ENCODE measurements around the gene ACO2.

The ACO2 gene

DNA sequence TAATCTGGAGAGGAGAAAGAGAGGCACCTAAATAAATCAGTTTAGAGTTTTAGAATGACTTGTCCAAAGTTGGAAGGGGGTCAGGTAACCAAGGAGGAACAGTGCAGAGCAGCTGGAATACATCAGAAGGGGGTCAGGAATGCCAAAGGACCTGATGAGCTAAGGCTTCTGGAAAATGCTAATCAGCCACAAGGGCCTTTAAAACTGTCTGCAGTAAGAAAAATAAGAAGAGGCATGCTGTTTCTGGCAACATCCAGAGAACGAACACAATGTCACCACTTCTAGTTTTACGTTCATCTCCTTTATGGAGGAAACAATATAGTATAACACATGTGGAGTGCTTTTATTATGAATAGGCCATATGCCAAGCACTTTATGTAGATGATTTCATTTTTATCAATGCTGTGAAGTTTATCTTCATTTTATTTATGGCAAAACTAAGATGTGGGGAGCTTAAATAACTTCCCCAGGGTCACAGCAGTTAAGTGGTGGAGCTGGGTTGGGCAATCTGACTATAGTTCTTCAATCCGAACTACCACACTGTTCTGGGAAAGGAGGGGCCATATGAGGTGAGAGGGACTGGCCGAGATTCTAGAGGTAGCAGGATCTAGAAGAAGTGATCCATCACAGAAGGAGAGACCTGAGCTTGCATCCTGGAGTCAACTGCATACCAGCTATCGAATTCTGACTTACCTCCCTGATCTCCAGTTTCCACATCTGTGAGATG lies 22.6 kb downstream of the ACO2 start:
- no peak for DNase-seq

DNA sequence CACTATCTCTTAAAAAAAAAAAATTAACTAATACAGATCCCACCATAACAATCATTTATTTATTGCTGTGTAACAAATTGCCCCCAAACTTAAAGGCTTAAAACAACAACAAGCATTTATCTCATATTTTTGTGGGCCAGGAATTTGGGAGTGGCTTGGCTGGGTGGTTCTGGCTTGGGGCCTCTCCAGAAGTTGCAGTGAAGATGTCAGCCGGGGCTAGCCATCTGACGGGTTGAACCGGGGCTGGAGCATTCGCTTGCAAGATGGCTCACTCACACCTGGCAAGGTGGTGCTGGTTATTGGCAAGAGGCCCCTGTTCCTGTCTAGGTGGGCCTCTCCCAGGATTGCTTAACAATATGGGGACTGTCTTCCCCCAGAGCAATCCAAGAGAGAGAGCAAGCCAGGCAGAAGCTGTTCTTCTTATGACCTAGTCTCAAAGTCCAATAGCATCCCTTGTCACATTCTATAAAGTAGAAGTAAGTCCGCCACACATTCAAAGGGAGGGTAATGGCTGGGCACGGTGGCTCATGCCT lies 29.5 kb downstream of the ACO2 start:
- no peak for DNase-seq

DNA sequence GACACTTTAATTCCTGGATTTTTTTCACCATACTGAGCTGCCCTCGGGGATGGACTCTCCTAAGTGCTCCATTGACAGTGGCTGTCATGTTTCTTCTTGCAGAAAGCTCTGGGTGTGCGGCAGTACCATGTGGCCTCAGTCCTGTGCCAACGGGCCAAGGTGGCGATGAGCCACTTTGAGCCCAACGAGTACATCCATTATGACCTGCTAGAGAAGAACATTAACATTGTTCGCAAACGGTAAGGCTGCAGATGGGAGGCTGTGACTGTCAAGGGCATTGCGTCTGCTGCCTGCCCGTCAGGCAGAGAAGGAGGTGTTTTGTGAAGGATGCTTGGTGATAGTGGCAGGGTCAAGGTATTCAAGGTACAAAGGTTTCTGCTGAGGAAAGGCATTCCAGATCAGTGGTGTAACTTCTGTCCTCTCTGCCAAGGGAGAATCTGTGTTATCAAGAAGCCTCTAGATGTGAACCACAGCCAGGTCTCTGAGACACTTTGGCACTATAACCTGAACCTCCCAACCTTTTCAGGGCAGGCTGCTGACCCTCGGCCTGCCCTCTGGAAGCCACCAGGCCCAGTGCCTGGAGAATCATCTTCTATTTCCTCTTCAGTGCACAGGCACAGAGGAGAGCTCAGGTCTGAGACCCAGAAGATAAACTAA lies 30.8 kb downstream of the ACO2 start:
- no peak for DNase-seq

DNA sequence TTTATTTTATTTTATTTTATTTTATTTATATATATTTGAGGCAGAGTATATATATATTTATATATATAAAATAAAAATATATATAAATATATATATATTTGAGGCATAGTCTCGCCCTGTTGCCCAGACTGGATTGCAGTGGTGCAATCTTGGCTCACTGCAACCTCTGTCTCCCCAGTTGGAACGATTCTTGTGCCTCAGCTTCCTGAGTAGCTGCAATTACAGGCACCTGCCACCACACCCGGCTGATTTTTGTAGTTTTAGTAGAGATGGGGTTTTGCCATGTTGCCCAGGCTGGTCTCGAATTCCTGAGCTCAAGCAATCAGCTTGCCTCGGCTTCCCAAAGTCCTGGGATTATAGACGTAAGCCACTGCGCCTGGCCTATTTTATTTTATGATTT lies 31.4 kb downstream of the ACO2 start:
- no peak for DNase-seq

DNA sequence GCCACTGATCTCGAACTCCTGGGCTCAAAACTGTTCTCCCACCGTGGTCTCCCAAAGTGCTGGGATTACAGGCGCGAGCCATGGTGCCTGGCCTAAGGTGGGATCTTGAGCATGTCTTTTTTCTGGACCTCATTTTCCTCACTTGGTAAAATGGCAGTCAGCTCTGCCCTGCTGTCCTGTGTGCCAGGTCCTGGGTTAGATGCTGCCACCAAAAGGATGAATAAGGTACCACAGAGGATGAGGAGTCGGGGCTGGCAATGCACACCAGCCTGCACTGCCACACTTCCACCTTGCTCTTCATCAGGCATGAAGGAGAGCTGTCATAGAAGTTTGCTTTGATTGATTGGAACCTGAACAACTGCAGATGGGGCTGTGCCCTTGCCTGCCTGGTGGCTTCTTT lies 32.3 kb downstream of the ACO2 start:
- peak; percentile 21 for DNase-seq

DNA sequence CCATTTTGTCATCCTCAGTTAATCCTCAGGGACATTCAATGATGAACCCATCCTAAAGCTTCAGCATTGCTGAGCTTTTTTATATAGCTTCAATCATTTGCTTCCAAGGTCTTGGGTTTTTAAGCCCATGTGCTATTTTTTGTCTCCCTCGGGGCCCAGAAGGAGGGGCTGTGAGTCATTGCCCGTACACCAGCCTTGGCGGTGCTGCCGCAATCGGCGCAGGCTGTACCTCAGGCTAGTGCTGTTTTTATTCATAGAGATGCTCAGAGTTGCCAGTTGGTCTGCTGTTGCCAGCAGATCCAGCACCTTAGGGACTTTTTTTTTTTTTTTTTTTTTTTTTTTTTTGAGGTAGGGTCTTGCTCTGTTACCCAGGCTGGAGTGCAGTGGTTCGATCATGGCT lies 35.5 kb downstream of the ACO2 start:
- no peak for DNase-seq

DNA sequence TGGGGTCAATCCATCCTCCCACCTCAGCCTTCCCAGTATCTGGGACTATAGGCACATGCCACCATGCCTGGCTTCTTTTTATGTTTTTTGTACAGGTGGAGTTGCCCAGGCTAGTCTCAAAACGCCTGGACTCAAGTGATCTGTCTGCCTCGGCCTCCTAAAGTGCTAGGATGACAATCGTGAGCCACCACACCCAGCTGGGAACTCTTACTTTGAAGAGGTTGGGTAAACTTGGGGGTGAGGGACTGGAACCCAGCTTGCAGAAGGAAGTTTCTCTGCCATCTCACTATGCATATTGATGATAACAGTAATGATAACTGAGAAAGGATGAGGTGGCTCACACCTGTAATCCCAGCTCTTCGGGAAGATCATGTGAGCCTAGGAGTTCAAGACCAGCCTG lies 35.9 kb downstream of the ACO2 start:
- DNase-seq = no peak

DNA sequence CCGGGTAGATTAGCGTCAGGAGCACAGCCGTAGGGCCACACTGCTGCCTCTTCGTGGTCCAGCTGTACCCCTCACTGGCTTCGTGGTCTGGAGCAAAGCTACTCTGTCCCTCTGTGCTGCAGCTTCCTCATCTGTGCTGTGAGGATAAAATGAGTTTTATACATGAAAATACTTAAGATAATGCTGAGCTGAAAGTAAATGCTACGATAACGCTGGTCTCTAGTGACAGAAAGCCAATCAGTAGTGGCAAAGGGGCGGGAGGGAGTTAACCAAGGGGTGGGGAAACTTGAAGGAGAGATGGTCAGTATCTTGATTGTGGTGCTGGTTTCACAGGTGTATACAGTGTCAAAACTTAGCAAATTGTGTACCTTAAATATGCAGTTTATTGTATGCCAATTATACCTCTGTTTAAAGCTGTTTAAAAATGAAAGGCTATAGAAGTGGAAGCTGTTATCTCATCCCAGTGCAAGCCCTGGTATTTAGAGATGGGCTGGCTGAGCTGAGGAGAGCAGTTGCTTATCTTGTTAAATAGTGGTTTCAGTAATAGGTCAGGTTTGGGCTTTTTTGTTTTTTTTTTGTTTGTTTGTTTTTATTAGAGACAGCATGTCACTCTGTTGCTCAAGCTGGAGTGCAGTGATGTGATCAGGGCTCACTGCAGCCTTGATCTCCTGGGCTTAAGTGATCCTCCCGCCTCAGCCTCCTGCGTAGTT lies 36.7 kb downstream of the ACO2 start:
- DNase-seq = no peak

DNA sequence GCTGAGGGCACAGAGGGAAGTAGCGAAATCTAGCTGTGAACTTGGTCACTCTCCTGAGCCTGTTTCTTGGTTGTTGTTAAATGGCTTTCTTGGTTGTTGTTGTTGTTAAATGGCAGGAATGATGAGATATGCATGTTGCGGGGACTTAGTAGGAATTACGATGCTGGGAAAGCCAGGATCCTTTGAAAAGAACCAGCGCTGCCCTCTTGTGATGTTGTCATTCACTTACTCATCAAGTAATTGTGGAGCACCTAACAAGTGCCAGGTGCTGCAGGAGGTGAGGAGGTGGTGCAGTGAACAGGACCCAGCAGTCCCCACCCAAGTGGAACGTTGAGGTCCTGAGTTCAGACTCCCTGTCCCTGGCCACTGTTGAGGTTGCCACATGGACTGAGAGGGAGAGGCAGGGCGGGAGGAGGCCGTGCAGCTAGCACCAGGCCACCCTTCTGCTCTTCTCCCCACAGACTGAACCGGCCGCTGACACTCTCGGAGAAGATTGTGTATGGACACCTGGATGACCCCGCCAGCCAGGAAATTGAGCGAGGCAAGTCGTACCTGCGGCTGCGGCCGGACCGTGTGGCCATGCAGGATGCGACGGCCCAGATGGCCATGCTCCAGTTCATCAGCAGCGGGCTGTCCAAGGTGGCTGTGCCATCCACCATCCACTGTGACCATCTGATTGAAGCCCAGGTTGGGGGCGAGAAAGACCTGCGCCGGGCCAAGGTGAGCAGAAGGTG lies 38.6 kb downstream of the ACO2 start:
- DNase-seq = no peak

DNA sequence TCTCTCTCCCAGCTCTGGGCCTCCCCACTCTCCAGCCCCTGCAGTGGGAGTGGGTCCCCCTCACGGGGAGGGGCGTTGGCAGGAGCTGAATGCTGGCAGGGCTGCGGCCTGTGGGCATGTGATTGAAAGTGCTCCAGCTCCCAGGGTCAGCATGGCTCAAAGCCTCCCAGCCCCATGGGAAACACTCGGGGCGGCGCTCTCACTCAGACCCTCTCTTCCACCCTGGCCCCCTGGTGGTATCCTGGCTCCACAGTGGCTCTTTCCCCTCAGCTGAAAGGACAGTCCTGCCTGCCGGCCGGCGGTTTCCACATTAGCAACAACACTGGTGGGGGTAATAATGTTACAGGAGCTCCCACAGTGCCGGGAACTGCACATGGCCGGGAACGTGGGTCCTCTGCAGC lies 39.9 kb downstream of the ACO2 start:
- DNase-seq = no peak

DNA sequence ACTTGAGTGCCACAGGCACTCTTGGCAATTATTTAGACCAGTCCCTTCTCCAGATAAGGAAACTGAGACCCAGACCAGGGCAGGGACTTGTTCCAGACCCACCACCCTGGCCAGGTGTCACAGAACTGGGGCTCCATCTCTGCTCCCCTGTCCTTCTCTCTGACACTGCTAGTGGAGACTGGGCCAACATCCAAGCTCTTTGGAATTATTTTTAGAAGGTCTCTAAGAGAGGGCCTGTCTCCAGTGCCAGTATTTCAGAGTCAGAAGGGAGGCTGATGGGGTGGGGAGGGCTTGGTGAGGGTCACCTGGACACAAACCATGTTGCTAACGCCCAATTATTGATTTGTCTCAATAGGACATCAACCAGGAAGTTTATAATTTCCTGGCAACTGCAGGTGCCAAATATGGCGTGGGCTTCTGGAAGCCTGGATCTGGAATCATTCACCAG lies 42.6 kb downstream of the ACO2 start:
- no peak for DNase-seq

DNA sequence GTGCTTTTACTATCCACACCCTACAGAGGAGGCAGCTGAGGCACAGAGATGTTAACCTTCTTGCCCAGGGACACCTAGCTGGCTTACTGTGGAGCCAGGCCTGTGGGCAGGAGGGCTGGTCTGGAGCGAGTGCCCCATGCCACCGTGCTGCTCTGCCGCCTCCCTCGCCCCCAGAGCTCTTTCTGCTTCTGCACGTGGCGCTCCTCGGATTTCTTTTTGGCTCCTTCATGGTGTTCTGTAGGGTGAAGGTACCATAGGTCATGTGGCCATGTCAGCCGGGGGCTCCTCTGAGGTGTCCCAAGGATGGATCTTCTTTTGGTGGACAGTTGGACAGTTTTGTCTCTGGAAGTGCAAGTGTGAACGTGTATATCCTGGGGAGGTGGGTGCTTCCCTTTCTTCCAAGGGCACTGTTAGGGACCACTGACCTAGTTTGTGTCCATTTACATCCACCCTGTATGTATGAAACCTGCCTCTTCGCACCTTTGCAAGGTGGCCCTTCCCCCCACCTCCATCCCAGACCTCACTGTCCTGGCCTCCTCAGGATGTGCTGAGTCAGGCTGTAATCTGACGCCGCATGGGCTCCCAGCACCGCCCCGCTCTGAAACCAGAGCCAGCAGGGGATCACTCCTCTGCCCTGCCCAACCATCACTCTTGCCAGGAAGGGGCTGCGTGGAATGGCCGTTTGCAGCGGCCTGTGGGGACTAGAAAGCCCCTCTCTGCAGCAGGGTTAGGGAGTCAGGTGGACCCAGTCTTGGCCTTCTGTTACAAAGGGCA lies 43.7 kb downstream of the ACO2 start:
- DNase-seq = no peak

DNA sequence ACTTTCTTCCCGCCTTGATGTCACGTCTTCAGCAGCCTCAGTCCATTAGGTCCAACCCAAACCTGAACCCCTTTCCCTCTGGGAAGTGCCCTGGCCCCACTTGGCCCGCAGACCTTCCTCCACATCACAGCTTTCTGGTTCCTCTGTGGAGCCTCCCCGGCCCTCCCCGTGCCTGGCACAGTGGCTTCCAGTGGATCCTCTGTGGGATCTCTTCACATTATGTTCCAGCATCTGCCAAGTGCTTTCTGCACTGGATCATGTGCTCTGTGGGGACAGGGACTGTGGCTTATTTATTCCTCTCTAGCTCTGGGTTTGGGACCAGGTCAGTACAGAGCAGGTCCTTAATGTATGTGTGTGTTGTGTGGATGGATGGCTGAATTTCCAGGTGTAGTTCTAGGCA lies 44.5 kb downstream of the ACO2 start:
- no peak for DNase-seq

DNA sequence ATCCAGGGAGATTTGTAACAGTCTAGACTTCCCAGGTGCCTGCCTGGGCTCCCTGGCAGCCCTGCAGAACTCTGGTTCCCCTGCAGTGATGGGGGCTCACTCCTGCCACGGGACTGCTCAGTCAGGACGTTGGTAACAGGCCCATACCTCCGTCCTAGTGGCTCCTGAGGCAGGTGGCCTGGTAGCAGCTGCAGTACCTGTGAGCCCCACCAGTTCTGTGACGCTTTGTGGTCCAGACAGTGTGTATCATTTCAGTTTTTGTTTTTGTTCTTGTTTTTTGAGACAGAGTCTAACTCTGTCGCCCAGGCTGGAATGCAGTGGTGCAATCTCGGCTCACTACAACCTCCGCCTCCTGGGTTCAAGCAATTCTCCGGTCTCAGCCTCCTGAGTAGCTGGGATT lies 47.5 kb downstream of the ACO2 start:
- no peak for DNase-seq

DNA sequence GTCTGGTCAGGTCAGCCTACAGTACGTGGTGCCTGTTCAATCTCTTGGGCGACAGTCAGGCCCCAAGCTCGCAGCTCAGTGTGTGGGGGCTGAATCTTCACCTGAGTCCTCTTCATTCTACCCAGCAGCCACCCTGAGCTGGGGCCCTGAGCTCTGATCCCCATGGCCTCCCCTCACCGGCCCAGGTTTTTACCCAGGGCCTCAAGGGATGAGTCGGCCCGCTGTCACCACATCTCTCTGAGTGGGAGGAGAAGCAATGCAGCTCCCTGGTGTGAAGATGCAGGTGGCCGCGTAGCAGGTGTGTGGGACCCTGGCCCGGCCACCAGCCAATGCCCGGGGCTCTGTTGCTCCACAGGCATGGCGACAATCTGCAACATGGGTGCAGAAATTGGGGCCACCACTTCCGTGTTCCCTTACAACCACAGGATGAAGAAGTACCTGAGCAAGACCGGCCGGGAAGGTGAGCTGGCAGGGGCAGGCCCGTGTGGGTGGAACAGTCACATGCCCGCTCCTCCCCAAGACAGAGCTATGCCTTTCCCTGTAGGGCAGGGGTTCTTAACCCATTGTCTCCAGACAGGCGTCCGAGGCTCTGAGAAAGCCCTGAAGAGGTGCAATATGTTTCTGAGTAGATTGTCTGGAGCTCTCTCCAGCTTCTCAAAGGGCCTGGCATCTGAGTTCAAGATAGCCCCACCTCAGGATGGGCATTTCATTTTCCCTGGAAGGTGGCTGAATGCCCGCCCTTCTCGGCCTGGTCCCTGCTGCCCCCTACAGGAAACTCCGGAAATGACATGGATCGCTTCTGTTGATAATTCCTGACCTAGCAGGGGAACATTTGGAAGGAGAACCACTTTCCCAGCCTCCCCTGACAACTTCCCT lies 48.5 kb downstream of the ACO2 start:
- peak; percentile 54 for DNase-seq

DNA sequence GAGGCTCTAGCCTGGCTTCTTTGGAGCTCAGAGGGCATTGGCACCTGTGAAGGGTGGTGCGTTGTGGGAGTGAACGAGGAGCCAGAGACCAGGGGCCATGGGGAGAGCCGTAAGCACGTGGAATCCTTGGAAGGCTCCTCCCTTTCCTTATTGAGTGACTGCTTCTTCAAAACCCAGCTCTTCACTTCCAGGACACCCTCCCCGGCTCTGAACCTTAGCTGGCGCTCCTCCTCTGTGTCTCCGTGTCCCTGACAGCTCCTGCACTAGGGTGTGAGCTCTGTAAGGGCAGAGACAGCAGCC lies 49.1 kb downstream of the ACO2 start:
- DNase-seq = no peak

DNA sequence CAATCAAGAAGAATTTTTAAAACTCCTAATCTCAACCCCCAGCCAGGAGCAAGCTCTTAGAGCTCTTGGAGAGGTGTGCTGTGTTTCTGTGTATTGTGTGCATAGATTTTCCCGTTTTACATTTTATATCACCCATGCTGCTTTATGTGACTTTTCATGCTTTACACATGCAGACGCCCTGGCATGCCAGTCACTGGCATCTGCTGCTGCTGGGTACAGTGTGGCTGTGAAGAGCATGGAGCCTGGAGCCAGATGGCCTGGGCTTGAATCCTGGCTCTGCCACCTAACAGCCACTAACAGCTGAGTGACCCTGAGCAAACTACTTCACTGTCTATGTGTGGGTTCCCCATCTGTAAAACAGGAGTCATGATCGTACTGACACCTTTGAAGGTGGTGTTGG lies 52.2 kb downstream of the ACO2 start:
- DNase-seq = no peak

DNA sequence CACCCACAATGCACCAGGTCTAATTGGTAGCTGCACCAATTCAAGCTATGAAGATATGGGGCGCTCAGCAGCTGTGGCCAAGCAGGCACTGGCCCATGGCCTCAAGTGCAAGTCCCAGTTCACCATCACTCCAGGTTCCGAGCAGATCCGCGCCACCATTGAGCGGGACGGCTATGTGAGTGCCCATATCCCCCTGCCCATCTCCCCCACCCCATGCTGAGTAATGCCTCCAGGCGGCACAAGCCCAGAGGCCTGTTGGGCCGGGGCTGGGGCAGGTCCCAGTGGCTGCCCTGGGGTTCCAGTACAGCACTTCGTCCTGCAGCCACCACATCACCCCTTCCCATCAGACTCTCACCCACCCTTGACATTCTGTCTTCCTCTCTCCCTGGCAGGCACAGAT lies 53.9 kb downstream of the ACO2 start:
- DNase-seq = no peak

DNA sequence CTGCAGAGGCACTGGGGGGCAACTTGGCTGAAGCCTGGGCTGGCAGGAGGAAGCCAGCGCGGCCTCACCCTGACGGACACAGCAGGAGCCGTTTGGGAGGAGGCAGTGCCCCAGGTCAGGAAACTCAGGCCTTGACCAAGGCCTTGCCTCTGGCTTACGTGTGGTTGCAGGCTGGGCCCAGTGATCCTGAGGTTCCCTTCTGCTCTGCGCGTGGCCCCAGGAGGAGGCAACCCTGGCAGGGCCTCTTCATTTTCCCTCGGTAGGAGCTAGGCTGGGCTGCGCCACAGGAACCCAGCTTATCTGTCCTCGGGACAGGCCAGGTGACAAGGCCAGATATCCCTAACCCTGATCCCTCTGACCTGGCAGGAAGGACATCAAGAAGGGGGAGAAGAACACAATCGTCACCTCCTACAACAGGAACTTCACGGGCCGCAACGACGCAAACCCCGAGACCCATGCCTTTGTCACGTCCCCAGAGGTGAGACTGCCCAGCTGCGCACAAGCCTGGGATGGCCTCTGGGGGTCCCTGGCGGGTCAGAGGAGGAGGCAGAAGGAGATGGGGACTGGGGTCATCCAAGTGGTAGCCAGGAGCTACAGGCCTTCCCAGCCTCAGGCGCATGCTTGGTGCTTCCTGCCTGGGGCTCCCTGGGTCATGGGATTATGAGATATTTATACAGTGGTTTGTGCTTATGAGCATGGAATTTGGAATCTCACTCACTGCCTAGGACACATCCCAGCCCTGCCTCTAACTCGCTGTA lies 54.7 kb downstream of the ACO2 start:
- no peak for DNase-seq

DNA sequence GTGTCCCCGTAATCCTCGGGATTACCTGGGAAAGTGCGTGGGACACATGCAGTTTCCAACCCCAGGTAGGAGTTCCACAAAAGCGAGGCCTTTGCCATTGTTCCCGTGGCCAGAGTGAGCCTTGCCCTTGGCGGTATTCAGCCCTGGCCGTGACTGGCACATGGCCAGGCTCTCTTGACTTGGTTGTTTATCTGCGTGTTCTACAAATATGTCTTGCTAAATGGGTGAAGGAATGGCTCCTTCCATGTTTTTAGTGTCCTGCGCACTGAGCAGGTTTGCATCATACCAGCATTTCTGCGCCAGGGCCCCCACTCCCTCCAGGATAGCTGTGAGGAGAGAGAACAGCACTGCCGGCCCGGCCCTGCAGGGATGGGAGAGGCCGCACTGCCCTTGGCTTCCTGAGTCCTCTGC lies 55.3 kb downstream of the ACO2 start:
- DNase-seq = no peak
